B cell (primary cell): Measurements from ENCODE around the gene CELF2. TPM values are rescaled to one million over a fixed set of nuclear protein-coding genes. Genes with fewer than 3 reads are reported as not detected.

Source experiments
- ATAC-seq: fragments of 200-7000 bp; cut with Tn5 transposase; one replicate; pipeline ENCODE4 v1.10.0; 2021; ENCODE audit warnings: low read depth, mild to moderate bottlenecking, moderate number of reproducible peaks, moderate library complexity
- CTCF ChIA-PET: fragments of 350-600 bp; sonication (Branson Sonifier 250); formaldehyde crosslinking; loops from one replicate; lab custom pipeline; 2021; ENCODE audit warnings: antibody characterized with exemption, inconsistent platforms; lab: Charles Lee
- POLR2A ChIA-PET: fragments of 350-600 bp; sonication (Branson Sonifier 250); formaldehyde crosslinking; loops from one replicate; lab custom pipeline; 2021; ENCODE audit warnings: antibody characterized with exemption; lab: Charles Lee
- DNase-seq: peaks from one replicate; pipeline ENCODE4 v3.0.0; 2013
- H2AFZ ChIP-seq: 2 replicates; pipeline ENCODE4 v1.6.1; 2012; ENCODE audit warnings: mild to moderate bottlenecking, low read depth, low read length; ENCODE audit not compliant: insufficient read depth, poor library complexity, severe bottlenecking
- H3K27ac ChIP-seq, 2 donors: 1 replicate in 1 of 2; 2 replicates in 1 of 2; pipeline ENCODE4 v1.5.1; 2012 to 2013; ENCODE audit warnings: low read length in 2 of 2, mild to moderate bottlenecking in 2 of 2, moderate library complexity in 1 of 2
- H3K27me3 ChIP-seq, 4 experiments: fragments of 200-600 bp in 1 of 4; sonication (generic) in 1 of 4; replicated peaks in 1 of 4; 1 replicate in 2 of 4; 2 replicates in 2 of 4; pipeline versions ENCODE4 v1.6.1 to v1.7.0; 2013 to 2016; ENCODE audit warnings: low read length in 3 of 4, mild to moderate bottlenecking in 2 of 4, mixed read lengths in 1 of 4, moderate library complexity in 1 of 4; ENCODE audit not compliant: insufficient read depth in 4 of 4, control insufficient read depth in 3 of 4; ENCODE audit errors: control extremely low read depth in 1 of 4
- H3K36me3 ChIP-seq, 2 experiments: replicated peaks in 1 of 2; 1 replicate in 1 of 2; 2 replicates in 1 of 2; pipeline versions ENCODE4 v1.6.1 to v1.7.1; 2013; ENCODE audit warnings: low read length in 1 of 2; ENCODE audit not compliant: insufficient read depth in 2 of 2, control insufficient read depth in 1 of 2; ENCODE audit errors: control extremely low read depth in 1 of 2, extremely low read depth in 1 of 2
- H3K4me1 ChIP-seq, 2 donors: fragments of 200-600 bp in 1 of 2; sonication (generic) in 1 of 2; 1 replicate in 1 of 2; 2 replicates in 1 of 2; pipeline versions ENCODE4 v1.5.1 to v1.6.1; 2013 to 2017; ENCODE audit warnings: low read length in 2 of 2; ENCODE audit not compliant: control insufficient read depth in 2 of 2, insufficient read depth in 2 of 2
- H3K4me2 ChIP-seq: replicated peaks from 2 replicates; pipeline ENCODE3; 2012; ENCODE audit warnings: mild to moderate bottlenecking, low read depth, low read length; ENCODE audit not compliant: poor library complexity, severe bottlenecking
- H3K4me3 ChIP-seq, 5 experiments: fragments of 200-600 bp in 1 of 5; sonication (generic) in 1 of 5; 1 replicate in 3 of 5; 2 replicates in 2 of 5; pipeline versions ENCODE4 v1.5.1 to v1.7.0; 2011 to 2016; ENCODE audit warnings: low read length in 4 of 5, mild to moderate bottlenecking in 4 of 5, low read depth in 2 of 5, control low read depth in 1 of 5, moderate library complexity in 1 of 5; ENCODE audit not compliant: insufficient read depth in 1 of 5; ENCODE audit errors: control extremely low read depth in 1 of 5, extremely low read depth in 1 of 5
- H3K79me2 ChIP-seq: fragments of 200-600 bp; sonication (generic); one replicate; pipeline ENCODE4 v1.6.0; 2016; ENCODE audit warnings: low read length; ENCODE audit not compliant: control insufficient read depth, insufficient read depth
- H3K9ac ChIP-seq: fragments of 200-600 bp; sonication (generic); 2 replicates; pipeline ENCODE4 v1.6.1; 2017; ENCODE audit warnings: mild to moderate bottlenecking, low read length, moderate library complexity
- H3K9me3 ChIP-seq, 3 donors: one replicate each; pipeline versions ENCODE4 v1.6.1 to v1.7.1; 2013; ENCODE audit warnings: low read length in 2 of 3; ENCODE audit not compliant: control insufficient read depth in 2 of 3, insufficient read depth in 1 of 3; ENCODE audit errors: control extremely low read depth in 1 of 3
- H4K20me1 ChIP-seq: 2 replicates; pipeline ENCODE4 v1.6.0; 2012; ENCODE audit warnings: mild to moderate bottlenecking, low read length; ENCODE audit not compliant: insufficient read depth, control insufficient read depth, poor library complexity, severe bottlenecking
- H3K27ac Mint-ChIP-seq: one replicate; pipeline ENCODE4 v1.8.0; 2021; ENCODE audit warnings: mixed read lengths
- H3K27me3 Mint-ChIP-seq: one replicate; pipeline ENCODE4 v1.8.0; 2021; ENCODE audit warnings: mixed read lengths
- H3K4me1 Mint-ChIP-seq: one replicate; pipeline ENCODE4 v1.8.0; 2021; ENCODE audit warnings: mixed read lengths
- H3K4me3 Mint-ChIP-seq: one replicate; pipeline ENCODE4 v1.8.0; 2021; ENCODE audit warnings: mixed read lengths
- H3K9me3 Mint-ChIP-seq: one replicate; pipeline ENCODE4 v1.8.0; 2022; ENCODE audit warnings: mixed read lengths; ENCODE audit not compliant: insufficient read depth
- EZH2 ChIP-seq: IDR thresholded peaks from 2 replicates; pipeline ENCODE4 v1.6.1; 2012; ENCODE audit warnings: borderline replicate concordance, low read depth, mild to moderate bottlenecking, moderate library complexity, low read length; ENCODE audit not compliant: insufficient read depth, poor library complexity, severe bottlenecking
- WGBS: methylation state at CpG from one replicate; pipeline ENCODE4 v1.1.5; 2013; ENCODE audit warnings: missing lambda C conversion rate; ENCODE audit not compliant: insufficient coverage; 5-methylcytosine and 5-hydroxymethylcytosine counted together
- intact Hi-C: fragments of 100-400 bp; cut with micrococcal nuclease; formaldehyde crosslinking; loops from one replicate; pipeline ENCODE4 v1.10.0; 2022
- polyA plus RNA-seq: library from polyadenylated mRNA; depleted of rRNA; stranded (reverse); fragments of >200 nt; gene quantifications from 2 replicates; pipeline ENCODE4 v1.2.3, GENCODE V29; 2012
- total RNA-seq, 2 donors: library from RNA; stranded (reverse); fragments of 120-200 nt in 1 of 2; gene quantifications; 1 replicate in 1 of 2; 2 replicates in 1 of 2; pipeline versions ENCODE4 v1.2.3 to v1.2.4, GENCODE V29; 2013 to 2022
- TF ChIP-seq, protein P1 (sequence below): fragments of 200-600 bp; IDR thresholded peaks from one replicate; pipeline ENCODE4 v1.8.0; 2022; ENCODE audit warnings: antibody characterized with exemption, mild to moderate bottlenecking

Gene CELF2
- total and polyA plus RNA-seq, 2 donors (not counting 1 experiment from before 2014, with no cell fraction given), result 59.5 to 112 TPM

DNA sequence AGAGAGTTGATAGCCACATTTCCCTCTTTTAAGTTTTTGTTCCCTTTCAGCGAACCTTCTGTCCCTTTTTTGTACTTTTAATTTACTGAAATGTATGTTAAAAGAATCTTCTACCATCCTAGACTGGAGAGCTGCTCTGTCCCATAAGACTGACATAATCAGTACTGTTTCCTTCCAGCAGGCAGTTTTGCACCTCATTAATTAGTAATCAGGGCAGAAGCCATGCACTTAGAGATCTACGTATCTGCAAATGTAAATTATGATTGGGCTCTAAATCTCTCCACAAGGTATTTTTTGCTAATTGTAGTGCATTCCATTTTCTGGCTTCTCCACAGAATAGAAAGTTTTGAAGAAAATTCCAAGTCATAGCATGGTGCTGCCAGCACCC lies 232.1 kb downstream of the CELF2 start:
- no CpG with 5 or more reads among the region's 2 CpGs for WGBS
- CTCF ChIA-PET, result interaction anchor here (0.6 kb wide), 1 partner anchor 21 kb away, joined by 3 read pairs; no protein-coding TSS in a partner anchor
- peaks cover 99% of the 10 kb centered on the region for H3K79me2 ChIP-seq
- Mint-ChIP-seq H3K27ac (peak overlapping the region; percentile 42), H3K27me3 (no peaks in the 10 kb centered on the region), H3K4me3 (no peak overlapping the region), H3K4me1 (peaks cover 39% of the 10 kb centered on the region), H3K9me3 (no peaks in the 10 kb centered on the region)
- H3K27me3 ChIP-seq, result no peaks in the 10 kb centered on the region
- no peak overlapping the region for H3K4me2 ChIP-seq
- no peak overlapping the region for H3K9ac ChIP-seq
- H3K4me3 ChIP-seq, result no peak overlapping the region
- H3K27ac ChIP-seq, result peak overlapping the region in 1 of 2 donors; percentile 17
- ATAC-seq (no peak), DNase-seq (no peak)
- H4K20me1 ChIP-seq, result peaks cover 96% of the 10 kb centered on the region
- TF ChIP-seq, protein P1, sequence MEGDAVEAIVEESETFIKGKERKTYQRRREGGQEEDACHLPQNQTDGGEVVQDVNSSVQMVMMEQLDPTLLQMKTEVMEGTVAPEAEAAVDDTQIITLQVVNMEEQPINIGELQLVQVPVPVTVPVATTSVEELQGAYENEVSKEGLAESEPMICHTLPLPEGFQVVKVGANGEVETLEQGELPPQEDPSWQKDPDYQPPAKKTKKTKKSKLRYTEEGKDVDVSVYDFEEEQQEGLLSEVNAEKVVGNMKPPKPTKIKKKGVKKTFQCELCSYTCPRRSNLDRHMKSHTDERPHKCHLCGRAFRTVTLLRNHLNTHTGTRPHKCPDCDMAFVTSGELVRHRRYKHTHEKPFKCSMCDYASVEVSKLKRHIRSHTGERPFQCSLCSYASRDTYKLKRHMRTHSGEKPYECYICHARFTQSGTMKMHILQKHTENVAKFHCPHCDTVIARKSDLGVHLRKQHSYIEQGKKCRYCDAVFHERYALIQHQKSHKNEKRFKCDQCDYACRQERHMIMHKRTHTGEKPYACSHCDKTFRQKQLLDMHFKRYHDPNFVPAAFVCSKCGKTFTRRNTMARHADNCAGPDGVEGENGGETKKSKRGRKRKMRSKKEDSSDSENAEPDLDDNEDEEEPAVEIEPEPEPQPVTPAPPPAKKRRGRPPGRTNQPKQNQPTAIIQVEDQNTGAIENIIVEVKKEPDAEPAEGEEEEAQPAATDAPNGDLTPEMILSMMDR, result no peak
- TF ChIP-seq EZH2, result no peak
- H3K4me1 ChIP-seq, result peaks cover 64 to 79% of the 10 kb centered on the region in 2 donors
- intact Hi-C loops, result no loop called here
- peaks cover 0 to 8% (median 0%) of the 10 kb centered on the region in 3 donors for H3K9me3 ChIP-seq
- H3K36me3 ChIP-seq, result peaks cover 3 to 73% of the 10 kb centered on the region in 2 experiments
- POLR2A ChIA-PET, result no interaction called here
- no peak overlapping the region for H2AFZ ChIP-seq

DNA sequence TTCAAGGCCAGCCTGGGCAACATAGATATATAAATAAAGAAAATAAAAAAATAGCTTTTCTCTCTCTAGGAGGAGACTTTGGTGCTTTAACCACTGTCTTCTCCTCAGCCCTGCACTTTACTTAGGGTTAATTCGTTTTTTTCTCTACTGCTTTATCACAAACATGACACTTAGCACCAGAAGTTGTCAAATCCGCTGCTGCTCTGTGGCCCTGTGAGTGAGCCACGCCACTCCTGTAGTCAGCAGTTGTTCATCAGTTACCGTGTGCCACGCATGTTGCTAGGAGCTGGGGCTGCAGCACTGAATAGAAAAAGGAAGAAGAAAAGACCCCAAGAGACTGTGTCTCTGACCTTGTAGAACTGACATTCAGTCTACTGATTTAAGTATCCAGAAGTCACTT lies 232.6 kb downstream of the CELF2 start:
- H3K36me3 ChIP-seq, result peaks cover 3 to 78% of the 10 kb centered on the region in 2 experiments
- POLR2A ChIA-PET, result no interaction called here

More for the DNA sequence above, 232.6 kb downstream of the CELF2 start:
- CTCF ChIA-PET, result interaction anchor here (0.6 kb wide), 1 partner anchor 21 kb away, joined by 3 read pairs; no protein-coding TSS in a partner anchor
- Histone ChIP-seq H3K27ac (peak overlapping the region in 1 of 2 donors; percentile 9), H3K4me2 (no peak overlapping the region), H3K4me1 (peaks cover 61 to 79% of the 10 kb centered on the region in 2 donors), H2AFZ (no peak overlapping the region), H3K79me2 (peaks cover 100% of the 10 kb centered on the region), H3K27me3 (no peaks in the 10 kb centered on the region), H3K9me3 (peaks cover 0 to 8% (median 0%) of the 10 kb centered on the region in 3 donors), H3K9ac (no peak overlapping the region), H3K4me3 (no peak overlapping the region), H4K20me1 (peaks cover 97% of the 10 kb centered on the region)
- Mint-ChIP-seq H3K27ac (peak overlapping the region; percentile 83), H3K9me3 (no peaks in the 10 kb centered on the region), H3K27me3 (no peaks in the 10 kb centered on the region), H3K4me3 (no peak overlapping the region), H3K4me1 (peaks cover 44% of the 10 kb centered on the region)
- DNase-seq (no peak), ATAC-seq (no peak)
- WGBS, result 75% methylated on average over 5 of the region's 5 CpGs
- TF ChIP-seq, protein P1, result no peak
- no peak for TF ChIP-seq EZH2
- intact Hi-C loops, result no loop called here
